Transverse colon (tissue), 4 donors: ENCODE measurements around the gene CAMSAP1. TPM values are rescaled to one million over a fixed set of nuclear protein-coding genes. Genes with fewer than 3 reads are reported as not detected.

Source experiments
- DNase-seq: peaks from one replicate; pipeline ENCODE4 v3.0.0-alpha.2; 2019
- H3K27ac ChIP-seq, 4 donors: fragments of 200-600 bp; sonication (generic); 2 replicates each; pipeline ENCODE4 v1.5.1; 2016 to 2018; ENCODE audit warnings: inconsistent platforms in 4 of 4
- H3K27me3 ChIP-seq: fragments of 200-600 bp; sonication (generic); 2 replicates; pipeline ENCODE4 v1.5.1; 2017; ENCODE audit warnings: inconsistent platforms
- H3K36me3 ChIP-seq, 4 donors: fragments of 200-600 bp; sonication (generic); 2 replicates each; pipeline ENCODE4 v1.5.1; 2017 to 2019; ENCODE audit warnings: inconsistent platforms in 4 of 4
- H3K4me1 ChIP-seq, 4 donors: fragments of 200-600 bp; sonication (generic); 2 replicates each; pipeline ENCODE4 v1.5.1; 2017 to 2020; ENCODE audit warnings: inconsistent platforms in 4 of 4
- H3K4me3 ChIP-seq, 4 donors: fragments of 200-600 bp; sonication (generic); 1 replicate in 1 of 4; 2 replicates in 3 of 4; pipeline versions ENCODE4 v1.5.1 to v1.6.1; 2017 to 2019; ENCODE audit warnings: inconsistent platforms in 4 of 4
- H3K9me3 ChIP-seq, 2 donors: fragments of 200-600 bp; sonication (generic); 2 replicates each; pipeline ENCODE4 v1.5.1; 2017 to 2019; ENCODE audit warnings: inconsistent platforms in 2 of 2
- EP300 ChIP-seq: sonication (generic); formaldehyde crosslinking; IDR thresholded peaks from one replicate; pipeline ENCODE4 v1.6.1; 2017; ENCODE audit warnings: antibody characterized with exemption, low read depth
- POLR2A ChIP-seq: fragments of 450-650 bp; IDR thresholded peaks from one replicate; pipeline ENCODE4 v1.6.1; 2016; ENCODE audit warnings: antibody characterized with exemption, mild to moderate bottlenecking, moderate library complexity
- POLR2AphosphoS5 ChIP-seq, 3 donors: sonication (generic); formaldehyde crosslinking; IDR thresholded peaks; one replicate each; pipeline ENCODE4 v1.6.1; 2016; ENCODE audit warnings: antibody characterized with exemption in 3 of 3
- WGBS, 2 donors: methylation state at CpG; one replicate each; pipeline ENCODE4 v1.1.5; 2018; ENCODE audit warnings: low coverage in 1 of 2; 5-methylcytosine and 5-hydroxymethylcytosine counted together
- in situ Hi-C, 4 donors: fragments of 200-750 bp; cut with MboI; loops; one replicate each; pipeline versions ENCODE4 v1.15.0 to v1.15.1; 2017; ENCODE audit warnings: low sequenced_read_pairs in 3 of 4, low pct_ligation_motif_present in 1 of 4, low pct_unique_long_range_greater_than_20kb in 1 of 4
- intact Hi-C: fragments of 100-400 bp; cut with DNase I; formaldehyde crosslinking; loops from one replicate; pipeline ENCODE4 v1.15.1; 2023; ENCODE audit warnings: low total_unique reads
- total RNA-seq, 4 donors: library from RNA; depleted of rRNA; stranded (reverse); fragments of >200 nt; gene quantifications; one replicate each; pipeline ENCODE4 v1.1.0, GENCODE V29; 2016
- TF ChIP-seq, protein P1 (sequence below), 5 experiments: fragments of 200-600 bp in 3 of 5; fragments of 450-650 bp in 2 of 5; sonication (generic) in 3 of 5; IDR thresholded peaks; 1 replicate in 2 of 5; 2 replicates in 3 of 5; pipeline ENCODE4 v1.5.1; 2016 to 2017; ENCODE audit warnings: antibody characterized with exemption in 5 of 5, inconsistent platforms in 3 of 5, mild to moderate bottlenecking in 2 of 5, moderate library complexity in 1 of 5

The CAMSAP1 gene
- total RNA-seq, 4 donors from 2014 or later: 17.3 to 88.0 (median 23.8) TPM

DNA sequence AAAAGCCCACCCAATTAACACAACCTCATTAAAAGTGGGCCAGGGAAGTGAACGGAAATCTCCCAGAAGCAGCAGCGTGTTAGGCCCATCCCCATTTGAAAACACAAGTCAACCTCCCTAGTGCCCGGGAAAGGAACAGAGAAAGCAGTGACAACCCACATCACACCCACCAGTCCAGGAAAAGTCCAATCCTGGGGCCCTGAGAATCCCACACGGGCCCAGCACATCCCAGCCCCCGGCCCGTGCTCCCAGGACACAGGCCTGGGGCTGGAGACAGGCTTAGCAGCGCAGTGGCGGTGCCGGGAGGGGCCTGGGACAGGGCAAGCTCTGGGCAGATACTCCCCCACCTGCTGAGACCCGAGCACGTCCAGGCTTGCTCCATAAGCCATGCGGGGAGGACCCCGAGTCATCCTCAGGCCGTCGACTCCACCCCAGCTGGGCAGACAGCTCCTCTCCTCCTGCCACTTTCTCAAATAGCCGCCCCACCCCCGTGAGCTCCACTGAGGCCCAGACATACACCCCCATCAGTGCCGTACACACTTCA is 104.4 kb downstream of the CAMSAP1 start:
- intact Hi-C loops (no loop called here), in situ Hi-C loops (no loop called here)
- no peaks in the 10 kb centered on the region for H3K9me3 ChIP-seq
- TF ChIP-seq EP300 (no peak), POLR2AphosphoS5 (IDR thresholded peaks at IDR 0.05) (no peak), POLR2A (no peak)
- TF ChIP-seq, protein P1, sequence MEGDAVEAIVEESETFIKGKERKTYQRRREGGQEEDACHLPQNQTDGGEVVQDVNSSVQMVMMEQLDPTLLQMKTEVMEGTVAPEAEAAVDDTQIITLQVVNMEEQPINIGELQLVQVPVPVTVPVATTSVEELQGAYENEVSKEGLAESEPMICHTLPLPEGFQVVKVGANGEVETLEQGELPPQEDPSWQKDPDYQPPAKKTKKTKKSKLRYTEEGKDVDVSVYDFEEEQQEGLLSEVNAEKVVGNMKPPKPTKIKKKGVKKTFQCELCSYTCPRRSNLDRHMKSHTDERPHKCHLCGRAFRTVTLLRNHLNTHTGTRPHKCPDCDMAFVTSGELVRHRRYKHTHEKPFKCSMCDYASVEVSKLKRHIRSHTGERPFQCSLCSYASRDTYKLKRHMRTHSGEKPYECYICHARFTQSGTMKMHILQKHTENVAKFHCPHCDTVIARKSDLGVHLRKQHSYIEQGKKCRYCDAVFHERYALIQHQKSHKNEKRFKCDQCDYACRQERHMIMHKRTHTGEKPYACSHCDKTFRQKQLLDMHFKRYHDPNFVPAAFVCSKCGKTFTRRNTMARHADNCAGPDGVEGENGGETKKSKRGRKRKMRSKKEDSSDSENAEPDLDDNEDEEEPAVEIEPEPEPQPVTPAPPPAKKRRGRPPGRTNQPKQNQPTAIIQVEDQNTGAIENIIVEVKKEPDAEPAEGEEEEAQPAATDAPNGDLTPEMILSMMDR (IDR thresholded peaks at IDR 0.05): no peak
- no peaks in the 10 kb centered on the region for H3K27me3 ChIP-seq
- H3K36me3 ChIP-seq: no peaks in the 10 kb centered on the region
- 81 to 82% methylated on average over 5 to 18 of the region's 18 CpGs for WGBS, 2 donors
- H3K27ac ChIP-seq: no peak overlapping the region
- no peak for DNase-seq
- H3K4me1 ChIP-seq: no peaks in the 10 kb centered on the region
- no peak overlapping the region for H3K4me3 ChIP-seq

DNA sequence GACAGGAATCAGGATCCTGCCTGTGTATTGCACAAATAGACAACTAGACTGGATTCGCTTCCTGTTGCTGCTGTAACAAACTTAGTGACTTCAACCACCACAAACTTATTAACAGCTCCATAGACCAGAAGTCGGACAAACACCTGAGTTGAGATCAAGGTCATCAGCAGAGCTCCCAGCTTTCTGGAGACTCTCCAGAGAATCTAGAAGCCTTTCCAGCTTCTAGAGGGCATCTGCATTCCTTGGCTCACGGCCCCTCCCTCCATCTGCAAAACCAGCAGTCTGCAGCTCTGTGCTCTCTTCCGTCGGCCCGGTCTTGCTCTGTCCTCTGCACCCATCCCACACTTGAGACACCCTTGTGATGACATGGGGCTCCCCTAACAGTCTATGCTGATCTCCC is 106.3 kb downstream of the CAMSAP1 start:
- no peak overlapping the region for H3K4me3 ChIP-seq
- intact Hi-C loops (no loop called here), in situ Hi-C loops (no loop called here)
- 78% methylated on average over 6 of the region's 6 CpGs; no CpG with 5 or more reads in 1 of the 2 donors for WGBS, 2 donors
- no peaks in the 10 kb centered on the region for H3K4me1 ChIP-seq
- DNase-seq: no peak
- H3K27ac ChIP-seq: no peak overlapping the region
- no peaks in the 10 kb centered on the region for H3K9me3 ChIP-seq
- H3K36me3 ChIP-seq: no peaks in the 10 kb centered on the region
- TF ChIP-seq EP300 (no peak), POLR2AphosphoS5 (IDR thresholded peaks at IDR 0.05) (no peak), POLR2A (no peak)
- TF ChIP-seq, protein P1 (IDR thresholded peaks at IDR 0.05): no peak
- no peaks in the 10 kb centered on the region for H3K27me3 ChIP-seq

DNA sequence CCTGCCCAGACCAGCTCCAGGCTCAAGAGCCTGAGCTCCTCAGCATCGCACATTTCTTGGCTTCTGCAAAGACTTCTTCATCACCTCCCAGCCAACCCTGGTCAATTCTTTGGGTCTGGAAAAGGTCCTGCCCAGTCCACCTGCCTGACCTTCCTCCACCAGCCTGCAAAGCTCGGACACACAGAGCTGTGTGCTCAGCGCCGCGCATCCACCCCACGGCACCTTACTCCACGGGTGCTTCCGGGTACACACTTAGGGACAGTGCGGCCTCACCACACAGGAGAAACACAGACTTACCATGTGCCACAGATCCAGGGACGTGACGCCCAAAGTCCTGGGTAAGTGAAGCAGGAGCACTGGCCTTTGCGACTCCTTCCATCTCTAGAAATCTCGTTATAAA is 108.1 kb downstream of the CAMSAP1 start:
- Histone ChIP-seq H3K27ac (no peak overlapping the region), H3K4me3 (no peak overlapping the region), H3K9me3 (no peaks in the 10 kb centered on the region), H3K27me3 (no peaks in the 10 kb centered on the region), H3K36me3 (no peaks in the 10 kb centered on the region), H3K4me1 (no peaks in the 10 kb centered on the region)
- in situ Hi-C loops: no loop called here
- intact Hi-C loops: no loop called here
- WGBS, 2 donors: 90 to 95% methylated on average over 4 to 13 of the region's 13 CpGs
- DNase-seq: no peak
- TF ChIP-seq, protein P1 (IDR thresholded peaks at IDR 0.05): no peak
- TF ChIP-seq POLR2A (no peak), POLR2AphosphoS5 (IDR thresholded peaks at IDR 0.05) (no peak), EP300 (no peak)

DNA sequence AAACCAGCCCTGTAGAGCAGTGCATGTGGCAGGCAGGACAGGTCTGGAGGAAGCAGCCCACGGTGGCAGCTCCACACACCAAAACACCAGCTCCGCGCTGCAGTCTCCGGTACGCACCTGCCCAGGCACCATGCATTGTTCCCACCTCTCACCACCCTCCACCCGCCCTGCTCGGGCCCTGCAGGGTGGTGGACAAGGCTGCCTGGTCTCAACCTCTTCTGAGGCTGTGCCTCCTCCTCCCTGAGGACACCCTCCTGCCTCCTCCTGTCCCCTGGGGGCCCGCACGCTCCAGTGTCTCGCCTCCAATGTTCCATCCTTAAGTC is 109.1 kb downstream of the CAMSAP1 start:
- no peaks in the 10 kb centered on the region for H3K9me3 ChIP-seq
- intact Hi-C loops (loop anchor here (1.0 kb wide), 1 partner anchor 46 kb away; no protein-coding TSS in a partner anchor), in situ Hi-C loops (no loop called here)
- DNase-seq: no peak
- WGBS, 2 donors: 89 to 100% methylated on average over 3 to 10 of the region's 10 CpGs
- no peaks in the 10 kb centered on the region for H3K27me3 ChIP-seq
- no peak for TF ChIP-seq POLR2A
- TF ChIP-seq EP300: no peak
- TF ChIP-seq POLR2AphosphoS5 (IDR thresholded peaks at IDR 0.05): no peak
- TF ChIP-seq, protein P1 (IDR thresholded peaks at IDR 0.05): no peak
- no peaks in the 10 kb centered on the region for H3K36me3 ChIP-seq
- H3K27ac ChIP-seq: no peak overlapping the region
- no peaks in the 10 kb centered on the region for H3K4me1 ChIP-seq
- H3K4me3 ChIP-seq: no peak overlapping the region
